ENCODE results near the gene ADAM8.

ADAM8 gene

GRCh38 chr10:133308421-133309099 is 31.9 kb upstream of the ADAM8 start, which contains the start of the genes TUBGCP2 and ZNF511:
Gene TUBGCP2, minus strand, starts transcription at chr10:133308872. Its CDS starts 5,931 bp downstream, at chr10:133302941.
Gene ZNF511, plus strand, starts transcription at chr10:133308914. Its CDS starts 30 bp downstream, at chr10:133308944.
- DNase-seq (ENCODE audit: low read depth in 2 of 2) = peak; percentile 85 to 89

GRCh38 chr10:133307776-133308420 is 31.2 kb upstream of the ADAM8 start:
- peak; percentile 72 for DNase-seq (ENCODE audit: low read depth in 2 of 2)

DNA sequence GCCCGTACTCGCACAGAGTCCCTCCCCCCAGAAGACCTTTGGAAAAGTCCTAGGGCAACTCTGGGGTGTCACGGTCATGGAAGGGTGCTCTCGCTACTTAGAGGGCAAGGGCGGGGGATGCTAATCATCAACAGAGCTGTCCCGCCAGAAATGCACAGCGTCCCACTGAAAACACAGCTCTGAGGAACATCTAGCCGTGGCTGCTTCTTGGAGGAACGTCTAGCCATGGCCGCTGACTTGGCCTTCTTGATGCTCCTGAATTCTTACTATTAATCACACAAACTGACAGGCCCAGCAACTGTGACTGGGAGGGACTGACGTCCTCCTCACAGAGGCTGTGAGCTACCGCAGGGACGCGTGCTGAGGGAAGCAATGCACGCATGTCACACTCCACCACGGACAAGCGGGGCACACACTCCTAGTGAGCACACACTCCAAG is 30.3 kb upstream of the ADAM8 start:
- DNase-seq (ENCODE audit: low read depth in 2 of 2) = no peak

GRCh38 chr10:133306097-133306476 is 29.4 kb upstream of the ADAM8 start:
- DNase-seq (ENCODE audit: low read depth in 2 of 2) = no peak

- DNase-seq (ENCODE audit: low read depth in 2 of 2) = no peak
These were observed 26.5 kb upstream of the ADAM8 start for GRCh38 chr10:133303206-133303605.

GRCh38 chr10:133302230-133302629 is 25.6 kb upstream of the ADAM8 start:
- DNase-seq (ENCODE audit: low read depth in 2 of 2) = no peak

GRCh38 chr10:133299738-133300137 is 23.1 kb upstream of the ADAM8 start:
- DNase-seq (ENCODE audit: low read depth in 2 of 2) = no peak

DNA sequence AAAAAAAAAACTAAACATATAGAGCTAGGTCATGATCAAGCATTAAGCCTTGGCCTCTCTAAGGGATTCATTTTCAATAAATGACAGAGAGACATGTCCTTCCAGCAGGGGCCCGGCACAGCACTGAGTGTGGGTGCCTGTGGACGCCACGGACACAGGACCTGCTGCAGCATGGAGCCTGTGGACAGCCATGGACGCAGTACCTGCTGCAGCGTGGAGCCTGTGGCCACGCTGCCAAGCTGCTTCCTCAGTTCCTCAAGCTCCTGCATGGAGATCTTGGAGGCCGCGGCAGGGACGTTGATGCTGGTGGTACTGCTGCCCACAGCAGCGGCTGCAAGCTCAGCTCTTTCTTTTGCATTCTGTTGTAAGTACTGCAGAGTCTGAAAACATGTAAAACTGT is 22.6 kb upstream of the ADAM8 start:
- no peak for DNase-seq (ENCODE audit: low read depth in 2 of 2)

DNA sequence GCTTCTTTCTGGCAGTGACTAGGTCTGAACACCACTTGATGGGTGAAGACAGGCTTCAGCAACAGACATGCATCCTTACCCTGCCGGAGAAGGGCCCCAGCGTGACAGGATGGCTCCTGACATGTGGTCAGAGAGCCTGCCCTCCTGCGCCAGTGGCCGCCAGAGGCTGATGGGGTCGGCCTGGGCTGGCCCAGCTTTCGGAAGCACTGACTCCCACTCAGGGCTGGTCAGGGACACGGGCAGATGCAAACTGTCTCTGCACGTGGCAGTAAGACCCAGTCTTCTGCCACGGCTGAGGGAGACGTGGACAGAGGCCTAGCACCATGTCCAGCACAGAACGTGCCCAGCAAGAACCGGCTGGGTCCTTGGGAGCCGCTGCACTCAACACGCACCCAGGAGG is 21.8 kb upstream of the ADAM8 start:
- no peak for DNase-seq (ENCODE audit: low read depth in 2 of 2)

GRCh38 chr10:133297504-133297903 is 20.8 kb upstream of the ADAM8 start:
- no peak for DNase-seq (ENCODE audit: low read depth in 2 of 2)

DNA sequence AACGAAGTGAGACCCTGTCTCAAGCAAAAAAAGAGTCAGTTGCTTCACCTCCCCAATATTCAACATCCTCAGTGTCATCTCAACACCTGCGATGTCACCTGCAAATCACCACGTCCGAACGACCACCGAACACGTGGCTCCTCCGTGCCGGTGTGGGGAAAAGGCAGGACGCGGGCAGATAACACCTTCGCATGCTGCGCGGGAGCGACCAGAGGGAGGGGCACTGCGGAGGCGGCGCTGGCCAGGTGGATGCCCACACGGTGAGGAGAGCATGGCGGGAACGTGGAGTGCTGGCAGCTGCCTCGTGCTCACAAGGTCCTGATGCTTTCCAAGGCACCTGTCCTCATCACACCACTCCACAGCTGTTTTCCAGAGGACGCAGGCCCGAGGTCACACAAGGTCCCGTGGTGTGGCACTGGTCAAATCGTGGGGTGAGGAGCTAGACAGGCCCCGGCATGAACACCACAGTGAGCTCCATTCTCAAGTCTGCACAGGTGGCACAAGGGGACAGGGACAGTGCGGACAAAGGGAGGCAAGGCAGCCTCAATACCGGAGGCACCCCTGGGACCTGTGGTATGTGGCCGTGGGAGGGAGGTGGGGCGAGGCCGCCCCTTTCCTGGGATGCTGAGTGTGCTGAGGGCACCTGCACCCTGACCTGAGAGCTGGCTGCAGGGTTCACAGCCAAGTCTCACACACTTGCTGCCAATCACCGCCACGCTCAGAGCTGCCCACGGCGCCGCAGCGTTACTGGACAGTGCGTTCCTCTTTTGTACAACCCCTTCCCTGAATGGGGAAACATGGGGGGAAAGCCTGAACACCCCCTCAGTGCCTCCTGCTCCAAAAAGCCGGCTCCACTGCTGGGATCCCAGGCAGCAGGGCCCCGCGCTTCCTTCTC is 19.0 kb upstream of the ADAM8 start:
- DNase-seq (ENCODE audit: low read depth in 2 of 2) = no peak

DNA sequence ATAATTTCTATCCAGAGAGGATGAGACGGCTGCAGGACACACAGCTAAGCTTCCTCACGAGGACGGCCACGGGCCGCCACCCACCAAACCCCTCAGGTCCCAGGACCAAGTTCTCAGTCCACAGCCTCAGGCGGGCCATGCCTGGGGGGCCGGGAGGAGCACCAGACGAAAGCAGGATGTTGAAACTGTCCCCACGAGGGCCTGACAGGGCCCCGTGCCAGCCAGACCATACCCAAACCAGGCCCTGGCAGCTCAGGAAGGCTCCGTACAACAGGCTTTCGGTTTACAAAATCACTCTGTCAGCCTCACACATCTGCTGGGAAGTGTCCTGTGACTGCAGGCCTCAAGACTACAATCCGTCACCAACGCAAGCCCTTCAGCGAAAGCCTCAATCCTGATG is 17.5 kb upstream of the ADAM8 start:
- no peak for DNase-seq (ENCODE audit: low read depth in 2 of 2)

GRCh38 chr10:133293810-133294119 is 17.1 kb upstream of the ADAM8 start:
- no peak for DNase-seq (ENCODE audit: low read depth in 2 of 2)

DNA sequence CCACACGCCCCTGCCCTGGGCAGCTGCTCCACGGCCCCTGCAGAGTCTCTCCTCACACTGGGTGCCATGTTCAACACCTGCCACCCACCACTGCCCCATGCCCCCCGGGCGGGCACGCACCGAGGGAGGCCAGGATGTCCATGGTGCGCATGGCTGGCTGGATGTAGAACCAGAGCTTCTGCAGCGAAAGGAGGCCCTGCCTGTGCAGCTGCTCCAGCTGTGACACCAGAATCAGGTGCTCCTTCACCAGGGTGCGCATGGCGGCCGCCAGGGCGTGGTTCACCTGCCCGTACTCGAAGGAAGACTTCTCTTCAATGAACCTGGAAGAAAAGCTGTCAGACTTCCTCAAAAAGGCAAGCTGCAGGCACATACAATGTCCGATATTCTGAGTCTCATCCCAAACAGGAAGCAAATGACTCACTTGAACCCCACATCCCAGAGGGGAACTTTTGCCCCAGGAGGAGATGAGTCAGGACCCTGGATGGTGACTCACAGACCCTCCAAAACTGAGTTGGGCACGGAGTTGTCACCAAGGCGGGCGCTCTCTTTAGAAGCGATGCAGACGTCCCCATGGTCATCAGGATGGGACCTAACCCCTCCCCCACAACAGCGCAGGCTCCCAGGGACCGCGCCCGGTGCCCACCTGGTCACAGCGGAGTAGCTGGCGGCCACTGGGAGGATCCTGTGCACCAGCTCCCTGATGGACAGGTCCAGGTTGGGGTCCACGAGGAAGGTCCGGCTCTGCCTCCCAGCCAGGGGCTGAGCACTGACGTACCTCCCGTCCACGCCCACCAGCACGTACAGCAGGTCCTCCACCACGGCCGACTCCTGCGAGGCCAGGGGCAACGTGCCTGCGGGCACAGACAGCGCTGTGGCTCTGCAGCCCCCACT is 16.5 kb upstream of the ADAM8 start:
- DNase-seq (ENCODE audit: low read depth in 2 of 2) = peak in 1 of 2 donors; percentile 24

DNA sequence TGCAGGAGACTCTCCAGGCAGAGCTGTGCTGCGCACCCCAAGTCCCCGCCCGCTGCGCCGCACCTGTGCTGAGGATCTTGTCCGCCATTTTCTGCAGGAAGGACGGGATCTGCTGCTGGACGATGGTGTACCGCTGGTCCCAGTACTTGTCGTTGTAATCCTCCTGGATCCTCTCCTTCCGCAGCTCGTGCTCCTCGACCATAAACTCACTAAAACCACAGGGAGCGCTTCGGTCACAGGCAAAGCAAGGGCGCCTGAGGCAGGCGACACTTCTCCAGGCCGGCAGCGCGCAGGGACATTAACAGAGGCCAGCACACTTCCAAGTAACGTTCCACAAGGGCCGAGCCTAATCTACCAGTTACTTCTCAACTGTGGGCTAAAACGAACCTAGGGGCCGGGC is 13.1 kb upstream of the ADAM8 start:
- no peak for DNase-seq (ENCODE audit: low read depth in 2 of 2)

- DNase-seq (ENCODE audit: low read depth in 2 of 2) = no peak
These were observed 11.3 kb upstream of the ADAM8 start for GRCh38 chr10:133287832-133288500.

DNA sequence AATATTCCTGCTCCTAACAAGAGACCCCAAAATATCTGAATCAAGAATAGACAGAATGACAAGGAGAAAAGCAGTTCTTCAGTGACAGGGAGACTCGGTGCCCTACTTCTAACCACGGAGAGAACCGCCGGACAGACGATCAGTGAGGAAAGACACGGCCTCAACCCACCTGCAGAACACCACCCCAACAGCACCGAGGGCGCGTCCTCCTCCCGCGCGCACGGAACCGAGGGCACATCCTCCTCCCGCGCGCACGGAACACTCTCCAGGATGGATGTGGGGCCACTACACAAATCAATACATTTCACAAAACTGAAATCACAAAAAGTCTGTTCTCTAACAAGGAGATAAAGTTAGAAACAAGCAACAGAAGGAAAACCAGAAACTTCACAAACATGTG is 9.7 kb upstream of the ADAM8 start:
- no peak for DNase-seq (ENCODE audit: low read depth in 2 of 2)

GRCh38 chr10:133285217-133285616 is 8.5 kb upstream of the ADAM8 start:
- DNase-seq (ENCODE audit: low read depth in 2 of 2) = no peak

DNA sequence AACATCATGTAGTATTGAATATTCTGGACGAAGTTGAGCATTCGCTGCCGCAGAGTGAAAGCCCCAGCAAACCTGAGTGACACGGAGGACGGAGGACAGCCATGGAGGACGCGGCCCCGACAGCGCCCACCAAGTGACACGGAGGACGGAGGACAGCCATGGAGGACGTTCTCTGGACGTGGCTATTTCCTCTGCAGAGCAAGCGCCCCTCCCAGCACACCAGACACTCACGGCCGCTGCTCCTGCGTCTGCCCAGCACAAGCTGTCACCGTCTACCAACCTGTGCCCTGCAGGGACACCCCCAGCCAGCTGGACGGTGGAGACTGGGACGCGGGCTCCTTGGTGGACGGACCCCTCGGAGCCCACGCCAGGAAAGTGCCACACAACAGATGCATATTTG is 7.3 kb upstream of the ADAM8 start:
- no peak for DNase-seq (ENCODE audit: low read depth in 2 of 2)

DNA sequence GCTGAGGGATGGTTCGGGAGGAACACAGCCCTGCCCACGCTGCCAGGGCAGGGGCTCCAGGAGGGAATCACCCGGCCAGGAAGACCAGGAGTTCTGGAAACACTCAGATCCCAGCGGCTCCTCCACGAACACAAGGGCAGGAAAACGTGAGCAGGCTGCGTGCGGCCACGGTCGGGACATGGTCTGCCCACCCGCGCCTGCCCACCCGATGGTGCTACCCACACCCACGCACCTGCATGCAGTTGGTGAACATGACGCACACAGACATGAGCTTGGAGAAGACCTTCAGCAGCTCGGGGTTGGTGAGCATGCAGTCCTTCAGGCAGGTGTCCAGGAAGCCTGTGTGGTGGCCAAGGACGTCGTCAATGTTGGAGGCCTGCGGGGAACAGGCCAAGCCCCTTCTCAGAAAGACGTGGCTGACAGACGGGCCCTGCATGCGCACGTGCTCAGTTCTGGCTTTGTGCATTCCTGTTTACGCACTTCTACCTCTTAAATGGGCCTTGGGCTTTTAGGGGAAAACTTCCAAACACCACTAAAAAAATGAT is 6.2 kb upstream of the ADAM8 start:
- DNase-seq (ENCODE audit: low read depth in 2 of 2) = no peak

Data from stimulated activated CD8-positive, alpha-beta memory T cell treated with anti-CD3 and anti-CD28 coated beads, Interleukin-2, amount 100 ng/mL, for 48 hours (primary cell).